Transverse colon (tissue), 3 donors: ENCODE measurements around the gene TYMP.

ENCODE experiments used
- EP300 ChIP-seq: sonication (generic); formaldehyde crosslinking; IDR thresholded peaks from one replicate; pipeline ENCODE4 v1.6.1; 2017; ENCODE audit warnings: antibody characterized with exemption, low read depth
- POLR2A ChIP-seq: fragments of 450-650 bp; IDR thresholded peaks from one replicate; pipeline ENCODE4 v1.6.1; 2016; ENCODE audit warnings: antibody characterized with exemption, mild to moderate bottlenecking, moderate library complexity
- TF ChIP-seq, protein P1 (sequence below), 5 experiments: fragments of 200-600 bp in 3 of 5; fragments of 450-650 bp in 2 of 5; sonication (generic) in 3 of 5; IDR thresholded peaks; 1 replicate in 2 of 5; 2 replicates in 3 of 5; pipeline ENCODE4 v1.5.1; 2016 to 2017; ENCODE audit warnings: antibody characterized with exemption in 5 of 5, inconsistent platforms in 3 of 5, mild to moderate bottlenecking in 2 of 5, moderate library complexity in 1 of 5

DNA sequence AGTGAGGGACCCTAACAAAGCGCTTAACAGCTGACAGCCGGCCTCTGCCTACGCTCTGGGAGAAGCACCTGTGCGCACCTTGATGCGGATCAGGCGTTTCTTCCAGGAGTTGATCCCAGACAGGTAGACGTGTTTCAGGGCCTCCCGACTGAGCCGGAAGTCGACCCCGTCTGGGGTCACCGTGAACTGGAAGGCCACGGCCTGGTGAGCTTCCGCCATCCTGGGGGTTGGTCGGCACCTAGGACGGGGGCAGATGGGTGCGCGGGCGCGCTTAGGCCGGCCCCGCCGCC lies 47.8 kb upstream of the TYMP start:
- no peak for TF ChIP-seq POLR2A
- TF ChIP-seq, protein P1, sequence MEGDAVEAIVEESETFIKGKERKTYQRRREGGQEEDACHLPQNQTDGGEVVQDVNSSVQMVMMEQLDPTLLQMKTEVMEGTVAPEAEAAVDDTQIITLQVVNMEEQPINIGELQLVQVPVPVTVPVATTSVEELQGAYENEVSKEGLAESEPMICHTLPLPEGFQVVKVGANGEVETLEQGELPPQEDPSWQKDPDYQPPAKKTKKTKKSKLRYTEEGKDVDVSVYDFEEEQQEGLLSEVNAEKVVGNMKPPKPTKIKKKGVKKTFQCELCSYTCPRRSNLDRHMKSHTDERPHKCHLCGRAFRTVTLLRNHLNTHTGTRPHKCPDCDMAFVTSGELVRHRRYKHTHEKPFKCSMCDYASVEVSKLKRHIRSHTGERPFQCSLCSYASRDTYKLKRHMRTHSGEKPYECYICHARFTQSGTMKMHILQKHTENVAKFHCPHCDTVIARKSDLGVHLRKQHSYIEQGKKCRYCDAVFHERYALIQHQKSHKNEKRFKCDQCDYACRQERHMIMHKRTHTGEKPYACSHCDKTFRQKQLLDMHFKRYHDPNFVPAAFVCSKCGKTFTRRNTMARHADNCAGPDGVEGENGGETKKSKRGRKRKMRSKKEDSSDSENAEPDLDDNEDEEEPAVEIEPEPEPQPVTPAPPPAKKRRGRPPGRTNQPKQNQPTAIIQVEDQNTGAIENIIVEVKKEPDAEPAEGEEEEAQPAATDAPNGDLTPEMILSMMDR (IDR thresholded peaks at IDR 0.05): no peak
- TF ChIP-seq EP300: no peak
